Epithelial cell of esophagus (primary cell): Measurements from ENCODE around the gene C19orf44.
A peak's percentile ranks its signal among the peaks of the same experiment; 100 is the strongest.
"Not testable (repeated sequence)": the region's sequence is repeated elsewhere in the genome, so short reads cannot be mapped to it uniquely, and the experiment has no call there.

Source experiments
- DNase-seq: peaks from one replicate; pipeline ENCODE4 v3.0.0; 2010; ENCODE audit warnings: low read depth
- H3K4me3 ChIP-seq: 2 replicates; pipeline ENCODE4 v1.5.1; 2011; ENCODE audit warnings: mild to moderate bottlenecking, low read length, control low read depth
- CTCF ChIP-seq: IDR thresholded peaks from 2 replicates; pipeline ENCODE4 v1.5.1; 2011; ENCODE audit warnings: low read depth, mild to moderate bottlenecking, low read length, control low read depth, inconsistent platforms; ENCODE audit not compliant: insufficient read depth; ENCODE audit errors: missing control alignments

Gene C19orf44

GRCh38 chr19:16542045-16542909 is 46.1 kb downstream of the C19orf44 start, which contains the start of gene CHERP:
CHERP (minus strand) TSS chr19:16542437; CDS start chr19:16542378, 59 bp downstream.
- H3K4me3 ChIP-seq: peak within 1 kb of the TSS; percentile 94
- no peak for TF ChIP-seq CTCF
- DNase-seq: peak; percentile 94

- H3K4me3 ChIP-seq: peak overlapping the region; percentile 94
- DNase-seq: no peak
- no peak for TF ChIP-seq CTCF
Observed at GRCh38 chr19:16542910-16543472, 46.8 kb downstream of the C19orf44 start.

- not testable (repeated sequence) for H3K4me3 ChIP-seq
Observed at GRCh38 chr19:16543734-16544133, 47.5 kb downstream of the C19orf44 start.

GRCh38 chr19:16544473-16545231 is 48.5 kb downstream of the C19orf44 start:
- TF ChIP-seq CTCF: no peak
- no peak overlapping the region for H3K4me3 ChIP-seq
- no peak for DNase-seq

More at GRCh38 chr19:16543734-16544133, 47.5 kb downstream of the C19orf44 start:
- not testable (repeated sequence) for DNase-seq

- TF ChIP-seq CTCF: no peak
Observed at GRCh38 chr19:16548956-16549355, 52.8 kb downstream of the C19orf44 start.

GRCh38 chr19:16551902-16552301 is 55.7 kb downstream of the C19orf44 start:
- not testable (repeated sequence) for H3K4me3 ChIP-seq, DNase-seq

More at GRCh38 chr19:16548956-16549355, 52.8 kb downstream of the C19orf44 start:
- no peak overlapping the region for H3K4me3 ChIP-seq
- DNase-seq: peak; percentile 27

- H3K4me3 ChIP-seq: no peak overlapping the region
- no peak for DNase-seq
- no peak for TF ChIP-seq CTCF
Observed at GRCh38 chr19:16554776-16555175, 58.6 kb downstream of the C19orf44 start.
